SK-N-MC (cell line): Measurements from ENCODE around the gene CYSTM1.

ENCODE experiments used
- EZH2 ChIP-seq: fragments of 200-600 bp; sonication (generic); IDR thresholded peaks from one replicate; pipeline ENCODE4 v1.6.1; 2017; ENCODE audit warnings: antibody characterized with exemption
- POLR2AphosphoS5 ChIP-seq: IDR thresholded peaks from 2 replicates; pipeline ENCODE4 v1.6.1; 2012; ENCODE audit warnings: mild to moderate bottlenecking, low read depth, low read length, borderline replicate concordance

DNA sequence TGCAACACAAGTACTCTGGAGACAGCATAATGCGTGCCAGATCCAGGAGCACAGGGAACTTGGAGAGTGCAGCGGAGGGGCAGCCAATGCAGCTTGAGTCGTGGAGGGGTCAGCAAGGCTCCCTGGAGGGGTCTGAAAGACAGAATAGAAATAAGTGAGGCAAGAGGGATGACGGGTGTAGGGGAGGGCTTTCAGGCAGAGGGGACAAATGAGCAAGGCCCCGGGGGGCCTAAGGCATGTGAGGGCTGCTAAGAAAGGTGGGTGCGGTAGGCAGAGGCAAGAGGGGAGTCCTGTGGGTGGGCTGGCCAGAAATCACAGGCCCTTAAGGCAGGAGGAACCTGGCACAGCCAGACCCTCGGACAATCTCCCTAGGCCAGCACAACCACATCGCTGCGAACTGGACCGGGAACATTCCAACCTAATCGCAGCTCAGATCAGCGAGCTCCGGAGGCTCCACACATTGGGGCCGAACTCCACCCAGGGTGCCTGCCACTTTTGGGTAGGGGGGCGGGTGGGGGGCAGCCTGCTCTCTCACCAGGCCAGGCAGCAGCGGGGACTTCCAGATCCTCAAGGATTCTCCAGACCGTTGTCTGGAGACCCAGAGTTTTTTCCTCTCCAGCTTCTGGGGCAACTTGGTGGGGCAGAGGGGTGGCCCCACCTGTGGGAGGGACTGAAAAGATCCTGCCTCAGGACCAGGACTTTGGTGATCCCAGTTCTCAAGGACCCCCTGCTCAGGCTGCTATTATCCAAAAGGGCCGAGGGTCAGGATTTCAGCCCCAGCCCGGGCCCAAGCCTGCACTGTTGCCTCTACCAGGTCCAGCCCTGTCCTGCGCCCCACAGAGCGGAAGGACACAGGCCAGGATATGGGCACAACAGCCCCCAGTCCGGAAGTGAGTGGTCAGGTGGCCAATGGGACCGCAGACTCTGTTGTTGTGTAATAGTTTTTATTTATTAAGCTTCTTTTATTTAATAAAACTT, 22.7 kb upstream of the CYSTM1 start:
- TF ChIP-seq POLR2AphosphoS5 (no peak), EZH2 (no peak)
